Measurements from ENCODE around the gene PITPNC1.
"Not testable (repeated sequence)": the region's sequence is repeated elsewhere in the genome, so short reads cannot be mapped to it uniquely, and the experiment has no call there.

The PITPNC1 gene

DNA sequence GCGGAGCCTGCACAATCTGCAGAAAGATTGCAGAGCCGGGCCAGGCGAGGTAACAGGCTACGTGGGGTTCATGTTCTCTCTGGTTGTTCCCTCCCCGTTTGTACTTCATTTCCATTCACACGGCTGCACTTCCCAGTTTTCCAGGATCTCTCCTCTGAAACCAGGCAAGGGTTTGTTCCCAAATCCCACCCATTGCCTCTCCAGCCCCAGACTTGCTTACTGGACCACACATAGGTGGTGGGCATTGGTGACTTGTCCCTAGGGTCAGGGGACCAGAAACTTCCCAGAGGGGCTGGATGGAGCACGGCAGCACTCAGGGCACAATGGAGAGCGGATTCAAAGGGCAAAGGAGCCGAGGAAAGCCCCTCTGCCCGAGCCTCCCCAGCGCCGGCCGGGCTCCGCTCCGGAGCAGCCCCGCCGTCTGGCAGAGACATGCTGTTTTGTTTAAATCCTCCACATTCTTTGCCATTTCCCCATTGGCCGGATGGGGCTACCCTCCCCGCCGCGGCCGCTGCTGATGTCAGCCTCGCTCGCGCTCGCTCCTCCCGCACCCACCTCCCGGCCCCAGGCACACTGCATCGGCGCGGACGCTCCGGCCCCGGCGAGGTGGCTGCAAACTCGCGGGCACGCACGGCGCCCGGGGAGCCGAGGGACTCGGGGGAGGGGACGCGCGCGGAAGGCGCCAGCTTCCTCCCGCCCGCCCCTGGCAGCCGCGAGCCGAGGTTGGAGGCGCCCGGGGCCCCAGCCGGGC is at the start of gene PITPNC1:
Gene PITPNC1, plus strand, starts transcription at position 545 of the 751 bp plus-strand sequence.
- peak; percentile 87 for DNase-seq

DNA sequence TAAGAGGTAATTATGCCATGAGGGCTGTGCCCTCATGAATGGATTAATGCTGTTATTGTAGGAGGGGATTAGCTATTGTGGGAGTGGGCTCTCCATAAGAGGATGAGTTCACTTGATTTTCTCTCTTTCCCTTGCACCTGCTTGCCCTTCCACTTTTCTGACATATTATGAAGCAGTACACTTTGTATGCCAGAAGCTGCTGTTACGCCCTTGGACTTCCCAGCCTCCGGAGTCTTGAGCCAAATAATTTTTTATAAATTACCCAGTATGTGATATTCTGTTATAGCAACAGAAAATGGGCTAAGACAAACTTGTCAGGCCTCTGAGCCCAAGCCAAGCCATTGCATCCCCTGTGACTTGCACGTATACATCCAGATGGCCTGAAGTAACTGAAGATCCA is 49.1 kb upstream of the PITPNC1 start:
- DNase-seq, result no peak

DNA sequence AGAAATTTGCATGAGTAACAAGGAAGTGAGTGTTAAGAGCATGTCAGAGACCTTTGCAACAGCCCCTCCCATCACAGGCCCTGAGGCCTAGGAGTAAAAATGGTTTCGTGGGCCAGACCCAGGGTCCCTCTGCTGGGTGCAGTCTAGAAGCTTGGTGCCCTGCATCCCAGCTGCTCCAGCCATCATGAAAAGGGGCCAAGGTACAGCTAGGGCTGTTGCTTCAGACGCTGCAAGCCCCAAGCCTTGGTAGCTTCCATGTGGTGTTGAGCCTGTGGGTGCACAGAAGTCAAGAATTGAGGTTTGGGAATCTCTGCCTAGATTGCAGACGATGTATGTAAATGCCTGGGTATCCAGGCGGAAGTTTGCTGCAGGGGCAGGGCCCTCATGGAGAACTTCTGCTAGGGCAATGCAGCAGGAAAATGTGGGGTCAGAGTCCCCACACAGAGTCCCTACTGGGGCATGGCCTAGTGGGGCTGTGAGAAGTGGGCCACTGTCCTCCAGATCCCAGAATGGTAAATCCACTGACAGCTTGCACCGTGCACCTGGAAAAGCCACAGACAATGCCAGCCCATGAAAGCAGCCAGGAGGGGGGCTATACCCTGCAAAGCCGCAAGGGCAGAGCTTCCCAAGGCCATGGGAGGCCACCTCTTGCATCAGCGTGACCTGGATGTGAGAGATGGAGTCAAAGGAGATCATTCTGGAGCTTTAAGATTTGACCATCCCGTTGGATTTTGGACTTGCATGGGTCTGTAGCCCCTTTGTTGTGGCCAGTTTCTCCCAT is 45.5 kb upstream of the PITPNC1 start:
- not testable (repeated sequence) for DNase-seq

DNA sequence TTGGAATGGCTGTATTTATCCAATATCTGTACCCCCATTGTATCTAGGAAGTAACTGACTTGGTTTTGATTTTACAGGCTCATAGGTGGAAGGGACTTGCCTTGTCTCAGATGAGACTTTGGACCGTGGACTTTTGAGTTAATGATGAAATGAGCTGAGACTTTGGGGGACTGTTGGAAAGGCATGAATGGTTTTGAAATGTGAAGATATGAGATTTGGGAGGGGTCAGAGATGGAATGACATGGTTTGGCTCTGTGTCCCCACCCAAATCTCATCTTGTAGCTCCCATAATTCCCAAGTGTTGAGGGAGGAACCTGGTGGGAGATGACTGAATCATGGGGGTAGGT is 44.9 kb upstream of the PITPNC1 start:
- not testable (repeated sequence) for DNase-seq

DNA sequence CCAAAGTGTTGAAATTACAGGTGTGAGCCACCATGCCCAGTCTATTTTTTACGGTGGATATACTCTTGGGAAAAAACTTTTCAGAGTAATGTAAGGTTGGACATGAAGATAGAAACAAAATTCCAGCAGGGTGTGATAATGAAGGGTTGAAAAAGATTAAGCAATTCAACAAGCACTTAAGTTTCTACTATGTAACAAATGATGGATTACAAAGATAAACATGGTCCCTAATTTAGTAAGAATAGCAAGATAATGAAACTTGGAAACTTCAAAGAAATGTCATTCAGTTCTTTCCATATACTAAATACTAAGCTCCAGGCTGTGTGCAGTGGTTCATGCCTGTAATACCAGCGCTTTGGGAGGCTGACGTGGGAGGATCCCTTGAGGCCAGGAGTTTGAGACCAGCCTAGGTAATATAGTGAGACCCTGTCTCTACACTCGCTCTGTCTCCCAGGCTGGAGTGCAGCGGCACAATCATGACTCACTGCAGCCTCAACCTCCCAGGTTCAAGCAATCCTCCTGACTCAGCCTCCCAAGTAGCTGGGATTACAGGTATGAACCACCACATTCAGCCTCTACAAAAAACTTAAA is 41.7 kb upstream of the PITPNC1 start:
- no peak for DNase-seq

DNA sequence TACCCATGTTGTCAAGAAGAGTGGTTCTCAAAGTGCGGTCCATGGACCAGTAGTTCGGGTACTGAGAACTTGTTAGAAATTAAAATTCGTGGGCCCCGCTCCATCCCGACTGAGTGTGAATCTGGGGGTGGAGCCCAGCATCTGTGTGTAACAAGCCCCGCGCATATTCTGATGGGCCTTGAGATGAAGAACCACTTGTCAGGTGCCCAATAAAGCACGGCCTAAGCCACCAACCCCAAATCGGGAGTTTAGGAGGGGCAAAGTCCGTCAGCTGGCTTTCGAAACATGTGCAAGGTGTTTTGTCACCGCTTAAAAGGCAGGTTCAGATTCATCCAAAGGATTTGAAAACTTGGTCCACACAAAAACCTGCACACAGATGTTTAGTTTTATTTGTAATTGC is 40.2 kb upstream of the PITPNC1 start:
- DNase-seq, result no peak

DNA sequence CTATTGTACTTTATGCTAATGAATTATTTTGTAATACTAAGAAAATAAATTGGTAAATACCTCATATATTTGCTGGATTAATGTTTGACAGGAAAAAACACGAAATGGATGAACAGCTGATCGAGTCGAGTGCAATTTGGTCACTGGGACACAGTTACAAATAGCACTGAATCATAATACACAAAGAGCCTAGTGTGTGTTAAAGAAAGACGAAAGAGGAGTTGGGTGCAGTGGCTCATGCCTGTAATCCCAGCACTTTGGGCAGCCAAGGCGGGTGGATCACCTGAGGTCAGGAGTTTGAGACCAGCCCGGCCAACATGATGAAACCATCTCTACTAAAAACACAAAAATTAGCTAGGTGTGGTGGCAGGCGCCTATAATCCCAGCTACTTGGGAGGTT is 38.7 kb upstream of the PITPNC1 start:
- not testable (repeated sequence) for DNase-seq

DNA sequence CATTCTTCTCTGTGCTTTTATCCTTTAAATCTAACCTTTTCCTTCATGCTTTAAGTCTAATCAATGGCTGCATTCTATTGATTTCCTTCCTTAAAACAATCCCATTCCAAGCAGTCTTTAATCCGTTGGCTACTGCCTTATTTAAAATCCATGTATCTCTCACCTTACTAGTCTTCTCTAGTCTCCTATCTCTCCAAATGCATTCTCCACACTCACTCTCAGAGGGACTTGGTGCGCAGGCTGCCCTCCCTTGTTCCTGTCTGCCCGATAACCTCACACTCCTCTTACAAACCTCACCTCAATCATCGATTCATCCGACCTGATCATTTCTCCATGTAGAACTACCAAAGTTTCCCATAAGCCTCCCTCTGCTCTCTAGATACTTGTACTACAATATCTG is 33.8 kb upstream of the PITPNC1 start:
- no peak for DNase-seq

DNA sequence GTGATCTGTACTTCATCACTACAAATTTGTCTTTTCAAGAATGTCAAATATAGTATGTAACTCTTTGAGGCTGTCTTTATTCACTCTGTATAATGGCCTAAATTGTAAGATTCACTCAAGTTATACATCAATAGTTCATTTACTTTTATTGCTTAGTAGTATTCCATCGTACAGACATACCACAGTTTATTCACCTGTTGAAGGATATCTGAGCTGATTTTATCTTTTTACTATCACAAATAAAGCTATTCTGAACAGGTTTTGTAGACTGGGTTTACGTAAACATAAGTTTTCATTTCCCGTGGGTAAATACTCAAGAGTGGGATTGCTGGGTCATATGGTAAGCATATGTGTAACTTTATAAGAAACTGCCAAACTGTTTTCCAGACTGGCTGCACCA is 29.3 kb upstream of the PITPNC1 start:
- no peak for DNase-seq

DNA sequence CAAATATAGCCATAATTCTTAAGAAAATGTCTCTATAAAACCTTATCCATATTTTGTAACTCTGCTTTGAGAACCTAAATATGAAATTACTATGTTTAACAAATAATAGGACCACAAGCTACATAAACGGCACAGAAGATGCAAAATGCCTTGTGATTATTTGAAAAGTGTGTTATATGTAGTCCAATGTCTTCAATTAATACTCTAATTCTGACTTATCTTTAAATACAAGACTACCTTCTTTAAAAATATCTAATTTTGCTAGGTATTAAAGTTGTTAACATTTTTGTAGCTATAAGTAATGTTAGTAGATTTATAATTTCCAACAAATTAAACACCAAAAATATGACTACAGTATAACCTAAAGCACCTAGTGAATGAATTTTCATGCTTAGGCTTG is 27.7 kb upstream of the PITPNC1 start:
- no peak for DNase-seq

DNA sequence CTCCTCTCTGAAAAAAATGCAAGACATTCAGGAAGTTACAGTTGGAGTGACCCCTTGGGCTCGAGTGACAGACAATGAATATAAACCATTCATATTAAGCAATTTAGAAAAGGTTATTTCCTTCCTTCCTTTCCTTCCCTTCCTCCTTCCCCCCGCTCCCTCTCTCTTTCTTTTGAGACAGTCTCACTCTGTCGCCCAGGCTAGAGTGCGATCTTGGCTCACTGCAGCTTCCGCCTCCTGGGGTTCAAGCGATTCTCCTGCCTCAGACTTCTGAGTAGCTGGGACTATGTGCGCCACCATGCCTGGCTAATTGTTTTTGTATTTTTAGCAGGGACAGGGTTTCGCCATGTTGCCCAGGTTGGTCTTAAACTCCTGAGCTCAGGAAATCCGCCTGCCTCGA is 23.9 kb upstream of the PITPNC1 start:
- no peak for DNase-seq

DNA sequence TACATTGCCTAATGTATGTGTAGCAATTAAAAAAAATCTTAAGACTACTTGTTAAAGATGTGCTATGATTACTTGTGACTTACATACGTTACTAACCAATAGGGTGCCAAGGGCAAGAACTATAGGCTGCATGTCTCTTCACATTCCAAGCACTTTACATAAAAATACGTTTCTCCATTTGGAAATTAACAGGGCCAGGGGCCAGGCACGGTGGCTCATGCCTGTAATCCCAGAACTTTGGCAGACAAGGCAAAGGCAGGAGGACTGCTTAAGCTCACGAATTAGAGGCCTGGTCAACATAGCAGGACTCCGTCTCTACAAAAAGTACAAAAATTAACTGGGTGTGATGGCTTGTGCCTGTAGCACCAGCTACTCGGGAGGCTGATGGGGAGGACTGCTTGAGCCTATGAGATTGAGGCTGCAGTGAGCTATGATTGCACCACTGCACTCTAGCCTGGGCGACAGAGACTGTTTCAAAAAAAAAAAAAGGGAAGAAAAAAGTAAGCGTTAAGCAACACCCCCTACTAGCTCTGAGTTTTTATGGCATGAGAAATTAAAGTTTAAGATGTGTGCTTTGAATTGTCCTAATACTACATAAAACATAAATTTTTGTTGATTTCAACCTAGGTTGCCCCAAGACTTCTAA is 23.0 kb upstream of the PITPNC1 start:
- DNase-seq, result no peak

DNA sequence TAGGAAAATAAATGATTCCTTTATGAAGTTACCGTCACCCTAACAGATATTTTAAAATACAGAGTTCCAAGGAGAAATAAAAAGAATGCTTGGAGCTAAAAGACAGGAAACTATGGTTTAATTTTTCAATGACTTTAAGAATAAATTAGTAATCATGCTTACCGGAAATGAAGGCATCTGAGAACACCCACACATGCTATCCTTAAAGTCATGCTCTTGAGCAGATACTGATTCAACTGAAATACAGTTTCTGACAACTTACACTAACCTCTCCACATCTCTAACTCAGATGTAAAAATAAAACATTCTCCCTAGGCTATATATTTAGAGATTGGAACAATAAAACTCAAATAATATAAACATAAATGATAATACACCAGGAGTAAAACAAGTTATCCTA is 18.5 kb upstream of the PITPNC1 start:
- no peak for DNase-seq

DNA sequence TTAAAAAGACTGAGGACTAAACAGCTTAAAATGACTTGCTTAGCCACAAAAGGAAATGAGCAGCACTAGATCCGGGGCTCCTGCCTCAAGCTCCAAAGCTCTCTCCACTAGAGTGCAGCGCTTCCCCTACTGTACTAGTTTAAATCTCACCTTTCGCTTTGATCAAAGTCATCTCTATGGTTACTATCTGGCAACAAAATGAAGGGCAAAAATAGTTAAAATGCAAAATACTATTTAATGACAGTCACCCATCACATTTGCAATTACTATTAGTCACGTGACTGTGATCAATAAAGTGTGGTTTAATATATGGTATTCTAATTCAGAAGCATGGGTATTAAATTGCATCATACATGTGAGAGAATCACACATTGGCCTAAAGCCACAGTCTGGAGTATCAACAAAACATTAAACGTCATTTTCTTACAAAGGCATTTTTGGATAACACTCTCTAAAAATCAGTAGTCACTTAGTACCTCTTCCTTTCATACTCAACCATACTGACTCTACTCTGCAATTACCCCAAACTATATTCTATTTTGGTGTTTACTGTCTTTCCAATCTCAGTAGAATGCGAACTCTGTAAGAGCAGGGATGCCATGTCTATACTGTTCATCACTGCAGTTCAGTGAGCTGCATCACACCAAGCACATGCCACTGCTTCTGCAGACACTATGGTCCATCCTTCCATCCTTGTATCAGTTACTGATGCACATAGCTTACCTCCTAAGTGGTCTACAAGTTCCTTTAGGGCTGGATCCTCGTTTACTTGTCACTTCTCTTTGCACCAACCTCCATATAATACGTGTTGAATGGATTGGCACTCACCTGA is 16.9 kb upstream of the PITPNC1 start:
- peak; percentile 45 for DNase-seq

DNA sequence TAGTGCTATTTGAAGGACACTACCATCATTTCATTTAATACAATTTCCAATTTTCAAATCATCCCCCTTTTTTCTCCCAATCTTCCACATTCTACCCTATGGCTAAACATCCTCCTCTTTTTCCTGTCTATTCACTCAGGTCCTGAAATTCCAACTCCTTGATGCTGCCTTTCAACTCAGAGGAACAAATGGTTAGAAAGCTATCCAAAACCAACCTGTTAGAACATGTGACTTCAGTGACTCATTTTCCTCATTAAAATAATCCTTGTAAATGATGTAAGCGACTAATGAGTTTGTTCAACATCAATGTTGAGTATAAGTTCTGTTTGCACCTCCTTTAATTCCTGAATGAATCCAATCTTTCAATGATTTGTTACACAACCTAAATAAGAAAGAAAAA is 16.2 kb upstream of the PITPNC1 start:
- no peak for DNase-seq

DNA sequence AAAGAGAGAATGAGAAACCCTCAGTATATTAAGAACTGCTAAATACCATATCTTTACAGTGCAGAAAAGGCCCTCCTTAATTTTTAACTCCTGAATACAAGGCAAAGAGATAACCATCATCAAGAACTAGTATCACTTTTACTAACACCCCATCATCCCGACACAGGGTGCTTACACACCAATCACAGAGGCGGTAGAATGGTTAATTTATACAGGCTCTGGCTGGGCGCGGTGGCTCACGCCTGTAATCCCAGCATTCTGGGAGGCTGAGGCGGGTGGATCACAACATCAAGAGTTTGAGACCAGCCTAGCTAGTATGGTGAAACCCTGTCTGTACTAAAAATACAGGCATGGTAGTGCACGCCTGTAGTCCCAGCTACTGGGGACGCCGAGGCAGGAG is 14.9 kb upstream of the PITPNC1 start:
- peak; percentile 21 for DNase-seq

DNA sequence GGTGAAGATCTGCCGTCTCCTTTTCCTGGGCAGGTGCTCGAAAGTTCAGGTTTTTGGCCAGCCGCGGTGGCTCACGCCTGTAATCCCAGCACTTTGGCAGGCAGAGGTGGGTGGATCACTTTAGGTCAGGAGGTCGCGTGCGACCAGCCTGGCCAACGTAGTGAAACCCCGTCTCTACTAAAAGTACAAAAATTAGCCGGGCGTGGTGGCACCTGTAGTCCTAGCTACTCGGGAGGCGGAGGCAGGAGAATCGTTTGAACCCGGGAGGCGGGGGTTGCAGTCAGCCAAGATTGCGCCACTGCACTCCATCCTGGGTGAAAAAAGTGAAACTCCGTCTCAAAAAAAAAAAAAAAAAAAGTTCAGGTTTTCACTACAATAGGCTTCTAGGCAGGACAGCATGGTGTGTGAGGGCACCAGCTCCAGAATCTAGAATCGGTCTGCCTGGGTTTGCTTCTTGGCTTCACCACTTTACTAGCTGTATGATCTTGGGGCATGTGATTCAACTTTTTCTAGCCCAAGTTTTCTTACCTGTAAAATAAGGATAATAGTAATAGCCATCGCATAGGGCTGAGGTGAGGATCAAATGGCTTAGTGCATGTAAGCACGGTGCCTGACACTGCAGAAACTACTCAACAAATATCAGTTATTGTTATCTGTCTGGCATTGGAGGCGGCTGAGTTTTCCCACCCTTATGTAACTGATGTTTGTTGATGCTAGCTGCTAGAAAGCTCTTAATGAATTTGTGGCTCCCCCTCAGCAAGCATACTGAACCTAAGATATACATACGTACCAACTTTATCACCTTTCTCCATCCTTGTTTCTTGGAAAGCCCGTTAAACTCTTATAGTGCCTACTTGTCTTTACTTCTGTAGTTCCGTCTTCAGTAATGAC is 12.0 kb upstream of the PITPNC1 start:
- no peak for DNase-seq

DNA sequence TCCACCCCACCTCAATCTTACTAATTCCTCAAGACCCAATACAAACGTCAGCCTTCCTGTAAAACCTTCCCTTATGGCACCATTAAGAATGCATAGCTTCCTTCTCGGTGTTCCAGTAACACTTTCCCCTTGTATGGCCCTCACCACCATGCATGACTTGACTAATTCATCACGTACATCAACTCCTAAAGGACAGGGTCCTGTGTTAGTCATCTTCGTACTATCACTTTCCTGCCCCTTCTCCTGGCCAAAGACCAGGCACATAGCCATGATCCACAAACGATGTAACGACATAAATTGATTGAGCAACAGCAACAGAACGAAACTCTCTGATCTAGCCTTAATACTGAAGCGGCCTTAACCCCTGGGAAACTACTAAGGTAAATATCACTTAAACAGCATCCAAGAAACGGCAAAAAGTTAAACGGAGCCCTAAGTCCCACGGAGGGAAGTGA is 11.3 kb upstream of the PITPNC1 start:
- peak; percentile 49 for DNase-seq

DNA sequence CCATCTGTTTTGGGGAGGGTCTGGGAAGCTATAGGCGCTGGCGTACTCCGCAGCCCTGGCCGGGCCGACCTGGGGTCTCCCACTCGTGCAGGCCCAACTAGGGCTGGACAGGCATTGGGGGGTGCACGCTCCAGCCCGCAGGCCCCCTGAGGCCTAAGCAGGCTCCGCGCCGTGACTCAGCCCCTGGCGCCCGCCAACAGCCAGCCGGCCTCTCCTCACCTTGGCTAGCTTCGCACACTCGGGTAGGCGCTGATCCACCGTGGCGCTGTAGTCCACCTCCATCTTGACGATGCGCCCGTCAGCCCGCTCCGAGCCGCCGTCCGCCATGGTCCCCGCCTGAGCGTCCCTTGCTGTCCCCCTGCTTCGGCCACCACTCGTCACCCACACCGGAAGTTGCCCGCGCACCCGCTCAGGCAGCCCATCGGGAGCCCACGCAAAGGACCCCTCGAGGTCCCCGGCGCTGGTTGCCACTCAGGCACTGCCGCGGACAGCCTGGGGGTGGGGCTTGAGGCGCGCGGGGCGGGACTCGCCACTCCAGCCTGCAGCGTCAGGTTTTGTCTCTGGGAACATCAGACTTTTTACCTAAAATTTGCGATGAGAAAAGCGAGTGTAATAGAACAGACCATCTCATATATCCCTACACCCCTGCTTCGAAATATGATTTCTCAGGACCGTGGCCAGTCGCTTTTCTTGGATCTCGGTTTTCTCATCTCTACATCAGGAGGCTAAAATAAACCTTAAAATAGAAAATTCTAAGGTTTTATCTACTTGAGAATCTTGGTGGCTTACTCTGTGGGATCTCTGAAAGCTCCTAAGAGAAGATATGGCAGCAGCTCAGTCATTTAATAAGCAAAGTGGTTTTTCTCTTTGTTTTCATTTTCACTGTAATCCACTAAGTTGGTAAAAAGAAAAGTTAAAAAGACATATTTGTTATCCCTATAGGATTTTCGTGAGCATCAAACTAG is 10.6 kb upstream of the PITPNC1 start, which contains the start of gene PSMD12:
Gene PSMD12, minus strand, starts transcription at position 385 of the 965 bp plus-strand sequence. Its CDS starts 58 bp downstream, at position 327.
- peak; percentile 95 for DNase-seq

DNA sequence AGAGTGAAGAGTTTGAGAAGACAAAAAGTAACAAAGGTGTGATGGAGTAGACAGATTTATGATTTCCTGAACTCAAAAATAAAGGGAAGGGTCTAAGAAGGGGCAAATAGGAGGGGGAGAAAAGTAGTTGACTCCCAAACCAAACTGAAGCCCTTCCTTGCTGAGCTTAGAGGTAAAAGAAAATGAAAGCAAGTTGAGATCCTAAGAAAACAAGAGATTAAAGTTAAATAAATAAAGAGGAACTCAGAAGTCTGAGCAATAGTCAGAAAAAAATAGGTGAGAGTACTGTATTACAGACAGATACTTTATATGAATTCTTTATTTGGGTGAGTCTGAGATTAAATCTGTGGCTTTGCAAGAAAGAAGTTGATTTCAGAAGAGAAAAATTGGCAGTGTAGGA is 7.4 kb upstream of the PITPNC1 start:
- no peak for DNase-seq
